Caco-2 (cell line): Measurements from ENCODE around the gene AOC3. TPM values are rescaled to one million over a fixed set of nuclear protein-coding genes. Genes with fewer than 3 reads are reported as not detected.

ENCODE experiments used
- BruUV-seq: library from RNA; stranded (reverse); fragments of 400-500 nt; replicated peaks from 2 replicates; lab custom pipeline; 2021; lab: Mats Ljungman, UMichigan
- CTCF ChIA-PET: fragments of 300-600 bp; sonication (Branson Sonifier 250); formaldehyde crosslinking; loops from one replicate; lab custom pipeline; 2022; ENCODE audit warnings: antibody characterized with exemption; lab: Charles Lee
- POLR2A ChIA-PET: fragments of 300-600 bp; sonication (Branson Sonifier 250); formaldehyde crosslinking; loops from one replicate; lab custom pipeline; 2022; ENCODE audit warnings: antibody characterized with exemption; lab: Charles Lee
- DNase-seq, 2 experiments: peaks; one replicate each; pipeline versions ENCODE4 v3.0.0 to v3.0.0-alpha.2; 2020 to 2022
- H3K27me3 ChIP-seq: replicated peaks from 2 replicates; pipeline ENCODE4 v1.6.0; 2011; ENCODE audit warnings: low read length; ENCODE audit not compliant: control insufficient read depth, insufficient read depth
- H3K36me3 ChIP-seq: 2 replicates; pipeline ENCODE4 v1.5.1; 2011; ENCODE audit warnings: low read length; ENCODE audit not compliant: control insufficient read depth, insufficient read depth
- H3K4me1 ChIP-seq: fragments of 250-450 bp; sonication (Bioruptor Pico); 2 replicates; pipeline ENCODE4 v1.5.1; 2020; ENCODE audit warnings: mild to moderate bottlenecking
- H3K4me3 ChIP-seq: 2 replicates; pipeline ENCODE4 v1.5.1; 2011; ENCODE audit warnings: low read depth, mild to moderate bottlenecking, control low read depth, low read length
- H3K9me3 ChIP-seq: fragments of 250-450 bp; sonication (Bioruptor Pico); 2 replicates; pipeline ENCODE4 v1.5.1; 2020; ENCODE audit warnings: mild to moderate bottlenecking, moderate library complexity
- H3K27ac Mint-ChIP-seq: one replicate; pipeline ENCODE4 v1.8.0; 2022; ENCODE audit warnings: mixed read lengths; ENCODE audit not compliant: unreplicated experiment
- H3K27me3 Mint-ChIP-seq: one replicate; pipeline ENCODE4 v1.8.0; 2022; ENCODE audit warnings: mixed read lengths; ENCODE audit not compliant: insufficient read depth, unreplicated experiment
- H3K36me3 Mint-ChIP-seq: one replicate; pipeline ENCODE4 v1.8.0; 2022; ENCODE audit warnings: mild to moderate bottlenecking, mixed read lengths; ENCODE audit not compliant: insufficient read depth, unreplicated experiment
- H3K4me1 Mint-ChIP-seq: one replicate; pipeline ENCODE4 v1.8.0; 2022; ENCODE audit warnings: low read depth, mixed read lengths; ENCODE audit not compliant: unreplicated experiment
- H3K4me3 Mint-ChIP-seq: one replicate; pipeline ENCODE4 v1.8.0; 2022; ENCODE audit warnings: mild to moderate bottlenecking, moderate library complexity, mixed read lengths; ENCODE audit not compliant: unreplicated experiment
- H3K9me3 Mint-ChIP-seq: one replicate; pipeline ENCODE4 v1.8.0; 2022; ENCODE audit warnings: mixed read lengths; ENCODE audit not compliant: unreplicated experiment
- intact Hi-C: fragments of 100-400 bp; cut with micrococcal nuclease; formaldehyde crosslinking; loops from one replicate; pipeline ENCODE4 v1.10.0; 2022; ENCODE audit not compliant: unreplicated experiment
- total RNA-seq: library from RNA; stranded (reverse); gene quantifications from 2 replicates; pipeline ENCODE4 v1.2.3, GENCODE V29; 2022
- TF ChIP-seq, protein P1 (sequence below), 2 experiments: fragments of 200-600 bp in 1 of 2; IDR thresholded peaks; 1 replicate in 1 of 2; 2 replicates in 1 of 2; pipeline versions ENCODE4 v1.5.1 to v1.8.0; 2011 to 2022; ENCODE audit warnings: antibody characterized with exemption in 1 of 2, control low read depth in 1 of 2, inconsistent platforms in 1 of 2, low read depth in 1 of 2, low read length in 1 of 2, mild to moderate bottlenecking in 1 of 2, moderate library complexity in 1 of 2; ENCODE audit not compliant: insufficient read depth in 1 of 2, severe bottlenecking in 1 of 2, unreplicated experiment in 1 of 2

AOC3 gene
- total RNA-seq, 1 experiment from 2014 or later, result 0.93 TPM

DNA sequence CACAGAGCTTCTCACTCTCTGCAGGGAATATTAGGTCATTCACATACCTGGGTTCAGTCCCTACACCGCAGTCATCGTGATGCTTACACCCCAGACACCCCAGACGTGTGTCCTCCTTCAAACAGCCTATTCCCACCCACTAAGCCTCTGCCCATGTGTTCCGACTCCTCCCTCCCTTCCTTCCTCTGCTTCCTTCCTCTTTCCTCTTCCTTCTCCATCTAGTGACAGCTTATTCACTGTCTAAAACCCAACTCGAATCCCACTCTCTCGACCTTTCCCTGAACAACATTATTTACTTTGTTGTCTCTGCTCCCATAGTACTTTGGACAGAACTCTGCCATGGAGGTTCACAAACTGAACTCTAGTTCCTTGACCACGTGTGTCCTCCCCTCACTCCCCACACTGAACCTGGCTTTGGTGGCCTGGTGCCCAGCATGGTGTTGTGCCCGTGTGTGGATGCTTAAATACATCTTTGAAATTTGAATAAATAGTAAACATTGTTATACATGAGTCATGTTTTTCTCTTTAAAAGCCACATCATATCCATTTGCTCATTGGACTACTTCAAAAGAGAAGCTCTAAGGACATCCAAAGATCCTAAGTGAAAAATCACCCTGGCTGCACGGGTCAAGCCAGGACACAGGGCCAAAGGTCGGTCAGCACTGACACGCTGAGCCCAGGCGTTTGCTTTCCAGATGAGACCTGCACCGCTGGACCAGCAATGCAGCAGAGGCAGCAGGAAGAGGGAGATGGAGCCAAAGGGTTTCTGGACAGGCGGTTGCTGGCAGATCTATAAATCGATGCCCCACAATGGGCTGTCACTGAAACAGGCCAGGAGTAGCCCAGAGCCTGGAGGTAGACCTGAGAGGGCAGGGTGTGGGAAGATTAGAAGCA is 35.5 kb downstream of the AOC3 start:
- intact Hi-C loops, result loop anchor here (1.0 to 5.0 kb wide), 2 partner anchors 38 to 41 kb away; no protein-coding TSS in a partner anchor
- H3K9me3 ChIP-seq, result no peaks in the 10 kb centered on the region
- Mint-ChIP-seq H3K4me3 (no peak overlapping the region), H3K36me3 (no peaks in the 10 kb centered on the region), H3K4me1 (peaks cover 9% of the 10 kb centered on the region), H3K27me3 (no peaks in the 10 kb centered on the region), H3K9me3 (no peaks in the 10 kb centered on the region), H3K27ac (no peak overlapping the region)
- ChIA-PET POLR2A (interaction anchor here (0.7 kb wide), 1 partner anchor 43 kb away, joined by 6 read pairs; no protein-coding TSS in a partner anchor), CTCF (interaction anchor here (0.6 kb wide), 1 partner anchor 46 kb away, joined by 3 read pairs; no protein-coding TSS in a partner anchor)
- TF ChIP-seq, protein P1, sequence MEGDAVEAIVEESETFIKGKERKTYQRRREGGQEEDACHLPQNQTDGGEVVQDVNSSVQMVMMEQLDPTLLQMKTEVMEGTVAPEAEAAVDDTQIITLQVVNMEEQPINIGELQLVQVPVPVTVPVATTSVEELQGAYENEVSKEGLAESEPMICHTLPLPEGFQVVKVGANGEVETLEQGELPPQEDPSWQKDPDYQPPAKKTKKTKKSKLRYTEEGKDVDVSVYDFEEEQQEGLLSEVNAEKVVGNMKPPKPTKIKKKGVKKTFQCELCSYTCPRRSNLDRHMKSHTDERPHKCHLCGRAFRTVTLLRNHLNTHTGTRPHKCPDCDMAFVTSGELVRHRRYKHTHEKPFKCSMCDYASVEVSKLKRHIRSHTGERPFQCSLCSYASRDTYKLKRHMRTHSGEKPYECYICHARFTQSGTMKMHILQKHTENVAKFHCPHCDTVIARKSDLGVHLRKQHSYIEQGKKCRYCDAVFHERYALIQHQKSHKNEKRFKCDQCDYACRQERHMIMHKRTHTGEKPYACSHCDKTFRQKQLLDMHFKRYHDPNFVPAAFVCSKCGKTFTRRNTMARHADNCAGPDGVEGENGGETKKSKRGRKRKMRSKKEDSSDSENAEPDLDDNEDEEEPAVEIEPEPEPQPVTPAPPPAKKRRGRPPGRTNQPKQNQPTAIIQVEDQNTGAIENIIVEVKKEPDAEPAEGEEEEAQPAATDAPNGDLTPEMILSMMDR (IDR thresholded peaks at IDR 0.05; ENCODE audit: insufficient read depth in 1 of 2, low read depth in 1 of 2, low read length in 1 of 2, severe bottlenecking in 1 of 2, unreplicated experiment in 1 of 2), result no peak
- H3K4me3 ChIP-seq, result no peak overlapping the region
- BruUV-seq, result no TSS peak
- no peaks in the 10 kb centered on the region for H3K27me3 ChIP-seq
- H3K4me1 ChIP-seq, result peaks cover 9% of the 10 kb centered on the region
- DNase-seq, result peak in 1 of 2 experiments; percentile 48
- H3K36me3 ChIP-seq, result no peaks in the 10 kb centered on the region

DNA sequence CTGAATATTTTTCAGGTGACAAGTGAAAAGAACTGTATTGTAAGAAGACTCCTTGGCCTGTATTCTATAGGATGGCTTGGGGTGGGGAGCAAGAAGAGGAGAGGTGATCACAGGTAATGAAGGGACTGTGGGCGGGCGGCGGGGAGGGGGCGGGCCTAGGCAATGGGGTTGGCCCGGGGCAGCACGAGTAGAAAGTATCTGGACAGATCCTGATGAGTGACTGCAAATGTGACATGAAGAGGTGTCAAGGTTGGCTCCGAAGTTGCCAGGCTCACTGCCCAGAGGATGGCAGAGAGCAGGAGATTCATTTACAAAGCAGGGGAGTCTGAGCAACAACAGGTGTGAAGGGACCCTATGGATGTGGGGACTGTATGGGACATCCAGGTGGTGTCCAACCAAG is 38.8 kb downstream of the AOC3 start:
- ChIA-PET CTCF (no interaction called here), POLR2A (no interaction called here)
- TF ChIP-seq, protein P1 (IDR thresholded peaks at IDR 0.05; ENCODE audit: insufficient read depth in 1 of 2, low read depth in 1 of 2, low read length in 1 of 2, severe bottlenecking in 1 of 2, unreplicated experiment in 1 of 2), result no peak
- Mint-ChIP-seq H3K27me3 (no peaks in the 10 kb centered on the region), H3K9me3 (no peaks in the 10 kb centered on the region), H3K36me3 (no peaks in the 10 kb centered on the region), H3K27ac (no peak overlapping the region), H3K4me3 (no peak overlapping the region), H3K4me1 (peaks cover 22% of the 10 kb centered on the region)
- Histone ChIP-seq H3K4me1 (peaks cover 18% of the 10 kb centered on the region), H3K36me3 (no peaks in the 10 kb centered on the region), H3K4me3 (no peak overlapping the region), H3K27me3 (no peaks in the 10 kb centered on the region), H3K9me3 (no peaks in the 10 kb centered on the region)
- intact Hi-C loops, result loop anchor here (5.0 kb wide), 1 partner anchor 37 kb away; no protein-coding TSS in a partner anchor
- no peak for DNase-seq
- BruUV-seq, result no TSS peak

GRCh38 chr17:42891539-42892152 is 40.6 kb downstream of the AOC3 start:
- no peaks in the 10 kb centered on the region for H3K9me3 ChIP-seq
- Mint-ChIP-seq H3K4me1 (peaks cover 16% of the 10 kb centered on the region), H3K27ac (no peak overlapping the region), H3K27me3 (no peaks in the 10 kb centered on the region), H3K36me3 (no peaks in the 10 kb centered on the region), H3K9me3 (no peaks in the 10 kb centered on the region), H3K4me3 (no peak overlapping the region)
- TF ChIP-seq, protein P1 (IDR thresholded peaks at IDR 0.05; ENCODE audit: insufficient read depth in 1 of 2, low read depth in 1 of 2, low read length in 1 of 2, severe bottlenecking in 1 of 2, unreplicated experiment in 1 of 2), result no peak
- intact Hi-C loops, result no loop called here
- DNase-seq, result peak in 1 of 2 experiments; percentile 31
- H3K27me3 ChIP-seq, result no peaks in the 10 kb centered on the region
- BruUV-seq, result no TSS peak
- peaks cover 16% of the 10 kb centered on the region for H3K4me1 ChIP-seq
- H3K4me3 ChIP-seq, result no peak overlapping the region
- H3K36me3 ChIP-seq, result no peaks in the 10 kb centered on the region
- ChIA-PET CTCF (no interaction called here), POLR2A (no interaction called here)
